HepG2 (cell line): ENCODE measurements around the gene LRP1-AS. TPM values are rescaled to one million over a fixed set of nuclear protein-coding genes. Genes with fewer than 3 reads are reported as not detected.

Experiments used
- ATAC-seq: fragments of 200-7000 bp; cut with Tn5 transposase; 3 replicates; pipeline ENCODE4 v1.9.1; 2020; ENCODE audit warnings: mild to moderate bottlenecking, moderate library complexity
- BruUV-seq: library from RNA; stranded (reverse); fragments of 400-500 nt; replicated peaks from 2 replicates; lab custom pipeline; 2021; lab: Mats Ljungman, UMichigan
- CTCF ChIA-PET: fragments of 300-600 bp; formaldehyde crosslinking; extraction: SDS; loops from one replicate; lab custom pipeline; 2021; ENCODE audit warnings: low total read pairs, inconsistent platforms, low intra/inter-chr PET ratio; lab: Yijun Ruan, JAX
- POLR2A ChIA-PET: fragments of 350-600 bp; sonication (Branson Sonifier 250); formaldehyde crosslinking; loops from one replicate; lab custom pipeline; 2020; ENCODE audit warnings: antibody characterized with exemption, inconsistent platforms; lab: Yijun Ruan, JAX
- DNase-seq: peaks from one replicate; pipeline ENCODE4 v3.0.0-alpha.2; 2015; ENCODE audit warnings: low spot score
- FAIRE-seq: peaks from 3 replicates; lab custom pipeline; 2011; peaks lifted over from hg19 to GRCh38; lab: Jason Lieb, UNC
- H2AFZ ChIP-seq: one replicate; pipeline ENCODE4 v1.6.1; 2011; ENCODE audit warnings: low read length, inconsistent platforms
- H3K27ac ChIP-seq: fragments of 300-600 bp; 3 replicates; pipeline ENCODE4 v1.8.0; 2011; ENCODE audit warnings: mixed run types, mild to moderate bottlenecking, mixed read lengths, low read length, inconsistent platforms; ENCODE audit not compliant: insufficient read depth; ENCODE audit errors: extremely low read length
- H3K27me3 ChIP-seq, 2 experiments: fragments of 200-600 bp in 1 of 2; 2 replicates in 1 of 2; 3 replicates in 1 of 2; pipeline versions ENCODE4 v1.6.0 to v1.8.0; 2011; ENCODE audit warnings: low read length in 2 of 2, mild to moderate bottlenecking in 2 of 2, moderate library complexity in 2 of 2, inconsistent platforms in 1 of 2; ENCODE audit not compliant: insufficient read depth in 2 of 2, control insufficient read depth in 1 of 2
- H3K36me3 ChIP-seq, 2 experiments: fragments of 200-600 bp in 1 of 2; replicated peaks in 1 of 2; 2 replicates in 1 of 2; 3 replicates in 1 of 2; pipeline versions ENCODE4 v1.5.1 to v1.8.0; 2011; ENCODE audit warnings: low read length in 2 of 2, inconsistent platforms in 1 of 2; ENCODE audit not compliant: insufficient read depth in 2 of 2, control insufficient read depth in 1 of 2
- H3K4me1 ChIP-seq: 2 replicates; pipeline ENCODE4 v1.5.1; 2012; ENCODE audit warnings: low read length, inconsistent platforms; ENCODE audit not compliant: insufficient read depth
- H3K4me2 ChIP-seq: 2 replicates; pipeline ENCODE4 v1.6.0; 2011; ENCODE audit warnings: low read depth, low read length, inconsistent platforms
- H3K4me3 ChIP-seq, 3 experiments: fragments of 200-600 bp in 1 of 3; sonication (generic), shearing (Covaris generic) in 1 of 3; replicated peaks in 1 of 3; 2 replicates each; pipeline ENCODE4 v1.5.1; 2011 to 2016; ENCODE audit warnings: low read length in 3 of 3, inconsistent platforms in 2 of 3, low read depth in 2 of 3, mild to moderate bottlenecking in 2 of 3, control low read depth in 1 of 3, mixed read lengths in 1 of 3; ENCODE audit not compliant: insufficient read depth in 1 of 3
- H3K79me2 ChIP-seq: one replicate; pipeline ENCODE4 v1.6.1; 2011; ENCODE audit warnings: low read length, inconsistent platforms; ENCODE audit not compliant: insufficient read depth
- H3K9ac ChIP-seq: 2 replicates; pipeline ENCODE4 v1.6.0; 2011; ENCODE audit warnings: mild to moderate bottlenecking, low read depth, low read length, inconsistent platforms; ENCODE audit not compliant: insufficient read depth
- H3K9me3 ChIP-seq: 2 replicates; pipeline ENCODE4 v1.5.1; 2012; ENCODE audit warnings: mild to moderate bottlenecking, low read length
- H4K20me1 ChIP-seq: 2 replicates; pipeline ENCODE4 v1.6.0; 2011; ENCODE audit warnings: inconsistent platforms, mild to moderate bottlenecking, low read length, moderate library complexity; ENCODE audit not compliant: insufficient read depth
- AGO2 ChIP-seq: fragments of 200-400 bp; formaldehyde crosslinking; optimal IDR thresholded peaks from 2 replicates; pipeline ENCODE3; 2017; ENCODE audit warnings: mild to moderate bottlenecking, low read depth, low read length, moderate library complexity
- GTF3A ChIP-seq: sonication (generic); formaldehyde crosslinking; conservative IDR thresholded peaks from 2 replicates; pipeline ENCODE4 v1.4.0; 2020; ENCODE audit warnings: mild to moderate bottlenecking, missing genetic modification reagents
- NFIB ChIP-seq: sonication (generic); formaldehyde crosslinking; IDR thresholded peaks from 2 replicates; pipeline ENCODE4 v1.9.0; 2021; ENCODE audit warnings: missing genetic modification reagents, mild to moderate bottlenecking, borderline replicate concordance
- RBFOX2 ChIP-seq: fragments of 200-400 bp; formaldehyde crosslinking; IDR thresholded peaks from 2 replicates; pipeline ENCODE4 v1.6.1; 2017; ENCODE audit warnings: low read depth, mild to moderate bottlenecking, low read length
- SNAPC5 ChIP-seq: sonication (generic); formaldehyde crosslinking; IDR thresholded peaks from 2 replicates; pipeline ENCODE4 v1.8.1; 2023; ENCODE audit warnings: mild to moderate bottlenecking, missing genetic modification reagents, borderline replicate concordance
- ZNF644 ChIP-seq: IDR thresholded peaks from 2 replicates; pipeline ENCODE4 v1.6.1; 2016; ENCODE audit warnings: low read depth
- WGBS: methylation state at CpG from one replicate; pipeline ENCODE4 v1.1.6; 2017; ENCODE audit warnings: low lambda C conversion rate; 5-methylcytosine and 5-hydroxymethylcytosine counted together
- in situ Hi-C: cut with HindIII; loops from 2 replicates; pipeline ENCODE4 v1.10.0; 2017; ENCODE audit warnings: low pct_unique_long_range_greater_than_20kb; ENCODE audit not compliant: extremely low pct_ligation_motif_present
- intact Hi-C: fragments of 100-400 bp; cut with micrococcal nuclease; formaldehyde crosslinking; loops from one replicate; pipeline ENCODE4 v1.10.0; 2022; ENCODE audit not compliant: unreplicated experiment
- polyA plus RNA-seq, 8 experiments: library from polyadenylated mRNA; depleted of rRNA in 3 of 8; stranded (reverse) in 7 of 8; unstranded in 1 of 8; fragments of >200 nt; fragmentation: Illumina TruSeq in 4 of 8; extraction: Trizol in 4 of 8; gene quantifications; 2 replicates each; pipeline versions ENCODE4 v1.2.1 to v1.2.3, GENCODE V29; 2011 to 2016; ENCODE audit warnings: low read depth in 4 of 8, missing spikeins in 1 of 8, mixed read lengths in 1 of 8; ENCODE audit not compliant: insufficient read depth in 1 of 8
- total RNA-seq, 5 experiments: library from RNA; depleted of rRNA; stranded (reverse); fragments of >200 nt; fragmentation: Illumina TruSeq; extraction: Trizol; gene quantifications; 2 replicates each; pipeline ENCODE4 v1.2.3, GENCODE V29; 2016; ENCODE audit warnings: low read depth in 1 of 5
- TF ChIP-seq, protein P1 (sequence below): sonication (generic); formaldehyde crosslinking; IDR thresholded peaks from 2 replicates; pipeline ENCODE4 v1.4.0; 2020; ENCODE audit warnings: missing genetic modification reagents

Gene LRP1-AS
- total and polyA plus RNA-seq, 2 of the 13 experiments (the other 11 are each of a cell fraction or from before 2014, with no cell fraction given) = 0.20 TPM; not detected in 1

DNA sequence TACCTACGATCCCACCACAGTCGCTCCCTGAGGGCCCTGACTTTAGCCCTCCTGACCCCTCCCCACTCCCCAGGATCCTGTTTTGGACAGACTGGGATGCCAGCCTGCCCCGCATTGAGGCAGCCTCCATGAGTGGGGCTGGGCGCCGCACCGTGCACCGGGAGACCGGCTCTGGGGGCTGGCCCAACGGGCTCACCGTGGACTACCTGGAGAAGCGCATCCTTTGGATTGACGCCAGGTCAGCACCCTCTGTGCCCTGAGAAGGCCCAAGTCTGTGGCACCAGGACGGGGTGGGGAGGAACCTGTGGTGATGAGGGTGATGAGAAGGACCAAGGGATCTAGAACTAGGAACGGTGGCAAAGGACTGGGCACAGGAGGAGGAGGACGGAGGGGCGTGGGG, 29.9 kb upstream of the LRP1-AS start:
- no peak overlapping the region for H2AFZ ChIP-seq
- ChIA-PET CTCF (no interaction called here), POLR2A (no interaction called here)
- H3K9ac ChIP-seq = no peak overlapping the region
- in situ Hi-C loops = loop anchor here (5.0 kb wide), 1 partner anchor 45 kb away; no protein-coding TSS in a partner anchor
- no peak overlapping the region for H3K4me2 ChIP-seq
- no peak overlapping the region for H3K4me3 ChIP-seq
- H3K27ac ChIP-seq = no peak overlapping the region
- 0 out of 2 replicates have a peak, but pooled peaks cover 5% of the 10 kb centered on the region for H3K4me1 ChIP-seq
- DNase-seq (no peak), ATAC-seq (no peak), FAIRE-seq (no peak)
- WGBS = 98% methylated on average over 15 of the region's 16 CpGs
- TF ChIP-seq RBFOX2 (0 out of 2 replicates have a peak, but pooled peaks have one; percentile 33), GTF3A (CRISPR knock-in tag) (no peak), AGO2 (peak; percentile 80), NFIB (CRISPR knock-in tag) (no peak), ZNF644 (CRISPR knock-in tag) (no peak), SNAPC5 (CRISPR knock-in tag) (no peak)
- TF ChIP-seq, protein P1, sequence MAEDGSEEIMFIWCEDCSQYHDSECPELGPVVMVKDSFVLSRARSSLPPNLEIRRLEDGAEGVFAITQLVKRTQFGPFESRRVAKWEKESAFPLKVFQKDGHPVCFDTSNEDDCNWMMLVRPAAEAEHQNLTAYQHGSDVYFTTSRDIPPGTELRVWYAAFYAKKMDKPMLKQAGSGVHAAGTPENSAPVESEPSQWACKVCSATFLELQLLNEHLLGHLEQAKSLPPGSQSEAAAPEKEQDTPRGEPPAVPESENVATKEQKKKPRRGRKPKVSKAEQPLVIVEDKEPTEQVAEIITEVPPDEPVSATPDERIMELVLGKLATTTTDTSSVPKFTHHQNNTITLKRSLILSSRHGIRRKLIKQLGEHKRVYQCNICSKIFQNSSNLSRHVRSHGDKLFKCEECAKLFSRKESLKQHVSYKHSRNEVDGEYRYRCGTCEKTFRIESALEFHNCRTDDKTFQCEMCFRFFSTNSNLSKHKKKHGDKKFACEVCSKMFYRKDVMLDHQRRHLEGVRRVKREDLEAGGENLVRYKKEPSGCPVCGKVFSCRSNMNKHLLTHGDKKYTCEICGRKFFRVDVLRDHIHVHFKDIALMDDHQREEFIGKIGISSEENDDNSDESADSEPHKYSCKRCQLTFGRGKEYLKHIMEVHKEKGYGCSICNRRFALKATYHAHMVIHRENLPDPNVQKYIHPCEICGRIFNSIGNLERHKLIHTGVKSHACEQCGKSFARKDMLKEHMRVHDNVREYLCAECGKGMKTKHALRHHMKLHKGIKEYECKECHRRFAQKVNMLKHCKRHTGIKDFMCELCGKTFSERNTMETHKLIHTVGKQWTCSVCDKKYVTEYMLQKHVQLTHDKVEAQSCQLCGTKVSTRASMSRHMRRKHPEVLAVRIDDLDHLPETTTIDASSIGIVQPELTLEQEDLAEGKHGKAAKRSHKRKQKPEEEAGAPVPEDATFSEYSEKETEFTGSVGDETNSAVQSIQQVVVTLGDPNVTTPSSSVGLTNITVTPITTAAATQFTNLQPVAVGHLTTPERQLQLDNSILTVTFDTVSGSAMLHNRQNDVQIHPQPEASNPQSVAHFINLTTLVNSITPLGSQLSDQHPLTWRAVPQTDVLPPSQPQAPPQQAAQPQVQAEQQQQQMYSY (CRISPR knock-in tag) = no peak
- H3K27me3 ChIP-seq = no peaks in the 10 kb centered on the region
- H3K36me3 ChIP-seq = peaks cover 56 to 91% of the 10 kb centered on the region in 2 experiments
- H4K20me1 ChIP-seq = no peaks in the 10 kb centered on the region; the same call in 1 of the 2 replicates
- no TSS peak for BruUV-seq
- no peaks in the 10 kb centered on the region for H3K9me3 ChIP-seq
- intact Hi-C loops = no loop called here
- no peaks in the 10 kb centered on the region for H3K79me2 ChIP-seq
